K562 (cell line): ENCODE measurements around the gene CLNK. TPM values are rescaled to one million over a fixed set of nuclear protein-coding genes. Genes with fewer than 3 reads are reported as not detected.

Experiments
- RBM15 ChIP-seq: fragments of 200-400 bp; formaldehyde crosslinking; IDR thresholded peaks from 2 replicates; pipeline ENCODE4 v1.6.1; 2018; ENCODE audit warnings: mild to moderate bottlenecking, low read length, moderate library complexity; ENCODE audit not compliant: insufficient read depth
- RHOXF2B ChIP-seq: fragments of 250-450 bp; sonication (Bioruptor Pico); conservative IDR thresholded peaks from 2 replicates; pipeline ENCODE4 v1.5.1; 2021
- SMARCA5 ChIP-seq: fragments of 450-650 bp; IDR thresholded peaks from 2 replicates; pipeline ENCODE4 v1.6.1; 2016
- polyA plus RNA-seq, 8 experiments: library from polyadenylated mRNA; depleted of rRNA in 4 of 8; stranded (reverse) in 5 of 8; unstranded in 3 of 8; fragments of >200 nt; fragmentation: Nextera tagmentation in 2 of 8; fragmentation: Illumina TruSeq in 1 of 8; extraction: Ambion mirVana in 2 of 8; extraction: Trizol in 1 of 8; gene quantifications; 2 replicates each; pipeline versions ENCODE4 v1.2.1 to v1.2.3, GENCODE V29; 2011 to 2014; ENCODE audit warnings: inconsistent platforms in 1 of 8, missing spikeins in 1 of 8
- total RNA-seq, 7 experiments: library from RNA; depleted of rRNA in 6 of 7; stranded (reverse); fragments of >200 nt in 6 of 7; fragmentation: Illumina TruSeq in 2 of 7; extraction: Trizol in 2 of 7; gene quantifications; 2 replicates each; pipeline versions ENCODE4 v1.2.1 to v1.2.3, GENCODE V29; 2011 to 2021; ENCODE audit warnings: low replicate concordance in 1 of 7
- TF ChIP-seq, protein P1 (sequence below): fragments of 450-650 bp; IDR thresholded peaks from 2 replicates; pipeline ENCODE4 v1.6.1; 2017; ENCODE audit warnings: antibody characterized with exemption
- TF ChIP-seq, protein P2 (sequence below), 2 experiments: fragments of 450-650 bp; IDR thresholded peaks; 2 replicates each; pipeline ENCODE4 v1.6.1; 2016; ENCODE audit warnings: mild to moderate bottlenecking in 2 of 2, borderline replicate concordance in 1 of 2, low read depth in 1 of 2, moderate library complexity in 1 of 2

Gene CLNK
- total and polyA plus RNA-seq, 9 of the 15 experiments (the other 6 are each of a cell fraction or from before 2014, with no cell fraction given) = not detected

DNA sequence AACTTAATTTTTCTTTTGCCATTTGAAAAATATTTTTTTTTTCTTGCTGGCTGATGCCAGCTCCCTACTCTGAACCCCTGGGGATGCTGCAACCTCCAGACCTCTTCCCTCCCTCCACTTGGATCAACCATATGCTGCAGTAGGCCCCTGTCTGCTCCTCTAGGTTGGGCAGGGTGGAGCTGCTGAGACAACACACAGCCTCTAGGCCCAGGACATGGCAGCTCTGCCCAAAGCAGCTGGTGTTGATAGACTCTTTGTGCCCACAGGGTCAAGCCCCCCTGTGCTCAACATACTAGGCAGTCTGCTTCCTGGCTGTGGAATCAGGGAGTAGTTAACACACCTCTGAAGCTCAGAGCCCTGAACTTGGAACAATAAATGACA, 19.9 kb upstream of the CLNK start (continued):
- TF ChIP-seq, protein P1, sequence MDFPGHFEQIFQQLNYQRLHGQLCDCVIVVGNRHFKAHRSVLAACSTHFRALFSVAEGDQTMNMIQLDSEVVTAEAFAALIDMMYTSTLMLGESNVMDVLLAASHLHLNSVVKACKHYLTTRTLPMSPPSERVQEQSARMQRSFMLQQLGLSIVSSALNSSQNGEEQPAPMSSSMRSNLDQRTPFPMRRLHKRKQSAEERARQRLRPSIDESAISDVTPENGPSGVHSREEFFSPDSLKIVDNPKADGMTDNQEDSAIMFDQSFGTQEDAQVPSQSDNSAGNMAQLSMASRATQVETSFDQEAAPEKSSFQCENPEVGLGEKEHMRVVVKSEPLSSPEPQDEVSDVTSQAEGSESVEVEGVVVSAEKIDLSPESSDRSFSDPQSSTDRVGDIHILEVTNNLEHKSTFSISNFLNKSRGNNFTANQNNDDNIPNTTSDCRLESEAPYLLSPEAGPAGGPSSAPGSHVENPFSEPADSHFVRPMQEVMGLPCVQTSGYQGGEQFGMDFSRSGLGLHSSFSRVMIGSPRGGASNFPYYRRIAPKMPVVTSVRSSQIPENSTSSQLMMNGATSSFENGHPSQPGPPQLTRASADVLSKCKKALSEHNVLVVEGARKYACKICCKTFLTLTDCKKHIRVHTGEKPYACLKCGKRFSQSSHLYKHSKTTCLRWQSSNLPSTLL = no peak
- TF ChIP-seq RBM15 (no peak), SMARCA5 (no peak), RHOXF2B (CRISPR knock-in tag) (no peak)
- TF ChIP-seq, protein P2, sequence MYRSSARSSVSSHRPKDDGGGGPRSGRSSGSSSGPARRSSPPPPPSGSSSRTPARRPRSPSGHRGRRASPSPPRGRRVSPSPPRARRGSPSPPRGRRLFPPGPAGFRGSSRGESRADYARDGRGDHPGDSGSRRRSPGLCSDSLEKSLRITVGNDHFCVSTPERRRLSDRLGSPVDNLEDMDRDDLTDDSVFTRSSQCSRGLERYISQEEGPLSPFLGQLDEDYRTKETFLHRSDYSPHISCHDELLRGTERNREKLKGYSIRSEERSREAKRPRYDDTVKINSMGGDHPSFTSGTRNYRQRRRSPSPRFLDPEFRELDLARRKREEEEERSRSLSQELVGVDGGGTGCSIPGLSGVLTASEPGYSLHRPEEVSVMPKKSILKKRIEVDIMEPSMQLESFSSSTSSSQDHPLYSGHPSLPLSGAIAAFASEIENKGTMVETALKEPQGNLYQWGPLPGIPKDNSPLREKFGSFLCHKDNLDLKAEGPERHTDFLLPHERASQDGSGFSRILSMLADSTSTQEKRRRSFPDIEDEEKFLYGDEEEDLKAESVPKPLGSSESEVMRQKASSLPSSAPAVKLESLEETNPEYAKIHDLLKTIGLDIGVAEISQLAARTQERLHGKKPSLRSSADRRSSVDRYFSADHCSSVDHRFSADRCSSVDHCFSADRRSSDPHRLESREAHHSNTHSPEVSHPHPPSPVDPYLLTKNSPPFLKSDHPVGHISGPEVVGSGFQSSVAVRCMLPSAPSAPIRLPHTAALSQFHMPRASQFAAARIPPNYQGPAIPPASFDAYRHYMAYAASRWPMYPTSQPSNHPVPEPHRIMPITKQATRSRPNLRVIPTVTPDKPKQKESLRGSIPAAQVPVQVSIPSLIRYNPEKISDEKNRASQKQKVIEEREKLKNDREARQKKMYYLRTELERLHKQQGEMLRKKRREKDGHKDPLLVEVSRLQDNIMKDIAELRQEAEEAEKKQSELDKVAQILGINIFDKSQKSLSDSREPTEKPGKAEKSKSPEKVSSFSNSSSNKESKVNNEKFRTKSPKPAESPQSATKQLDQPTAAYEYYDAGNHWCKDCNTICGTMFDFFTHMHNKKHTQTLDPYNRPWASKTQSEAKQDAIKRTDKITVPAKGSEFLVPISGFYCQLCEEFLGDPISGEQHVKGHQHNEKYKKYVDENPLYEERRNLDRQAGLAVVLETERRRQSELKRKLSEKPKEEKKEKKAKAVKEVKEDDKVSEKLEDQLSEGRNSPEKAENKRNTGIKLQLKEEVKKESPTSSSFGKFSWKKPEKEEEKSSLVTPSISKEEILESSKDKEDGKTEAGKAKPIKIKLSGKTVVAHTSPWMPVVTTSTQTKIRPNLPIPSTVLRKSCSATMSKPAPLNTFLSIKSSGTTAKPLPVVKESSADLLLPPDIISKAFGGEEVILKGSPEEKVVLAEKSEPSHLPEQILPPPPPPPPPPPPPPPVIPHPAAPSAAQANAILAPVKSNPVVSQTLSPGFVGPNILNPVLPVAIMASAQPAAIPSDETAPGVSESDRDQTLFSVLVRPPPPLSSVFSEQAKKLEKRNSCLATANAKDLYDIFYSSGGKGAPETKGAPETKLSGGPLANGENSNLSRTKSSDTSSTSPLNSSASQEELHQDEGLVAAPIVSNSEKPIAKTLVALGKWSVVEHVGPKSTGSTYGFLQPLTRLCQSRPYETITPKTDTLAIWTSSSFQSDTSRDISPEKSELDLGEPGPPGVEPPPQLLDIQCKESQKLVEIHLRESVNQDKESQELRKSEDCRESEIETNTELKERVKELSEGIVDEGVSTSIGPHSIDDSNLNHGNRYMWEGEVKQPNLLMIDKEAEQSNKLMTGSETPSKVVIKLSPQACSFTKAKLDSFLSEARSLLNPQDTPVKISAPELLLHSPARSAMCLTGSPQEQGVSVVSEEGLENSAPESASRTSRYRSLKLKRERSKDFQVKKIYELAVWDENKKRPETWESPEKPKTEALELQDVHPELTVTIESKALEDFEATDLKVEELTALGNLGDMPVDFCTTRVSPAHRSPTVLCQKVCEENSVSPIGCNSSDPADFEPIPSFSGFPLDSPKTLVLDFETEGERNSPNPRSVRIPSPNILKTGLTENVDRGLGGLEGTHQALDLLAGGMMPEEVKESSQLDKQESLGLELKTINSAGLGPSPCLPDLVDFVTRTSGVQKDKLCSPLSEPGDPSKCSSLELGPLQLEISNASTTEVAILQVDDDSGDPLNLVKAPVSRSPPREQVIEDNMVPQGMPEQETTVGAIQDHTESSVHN (IDR thresholded peaks at IDR 0.05; ENCODE audit: borderline replicate concordance in 1 of 2, low read depth in 1 of 2) = no peak
